Neutrophil (primary cell): ENCODE measurements around the gene PSMG4.

Experiments
- H3K27ac ChIP-seq: fragments of 200-600 bp; sonication (generic); 2 replicates; pipeline ENCODE4 v1.5.1; 2016; ENCODE audit warnings: mild to moderate bottlenecking, moderate library complexity
- H3K27me3 ChIP-seq: fragments of 200-600 bp; sonication (generic); 2 replicates; pipeline ENCODE4 v1.6.0; 2016; ENCODE audit warnings: mild to moderate bottlenecking
- H3K36me3 ChIP-seq: fragments of 200-600 bp; sonication (generic); 2 replicates; pipeline ENCODE4 v1.5.1; 2017
- H3K4me1 ChIP-seq, 2 experiments: fragments of 200-600 bp in 1 of 2; sonication (generic) in 1 of 2; 1 replicate in 1 of 2; 2 replicates in 1 of 2; pipeline versions ENCODE4 v1.5.1 to v1.6.1; 2013 to 2016; ENCODE audit warnings: low read depth in 1 of 2, low read length in 1 of 2, mild to moderate bottlenecking in 1 of 2, moderate library complexity in 1 of 2; ENCODE audit not compliant: control insufficient read depth in 1 of 2, insufficient read depth in 1 of 2
- H3K4me3 ChIP-seq, 2 experiments: fragments of 200-600 bp in 1 of 2; sonication (generic) in 1 of 2; 1 replicate in 1 of 2; 2 replicates in 1 of 2; pipeline ENCODE4 v1.5.1; 2013 to 2016; ENCODE audit warnings: low read depth in 1 of 2, low read length in 1 of 2, mild to moderate bottlenecking in 1 of 2, moderate library complexity in 1 of 2
- H3K9me3 ChIP-seq: fragments of 200-600 bp; sonication (generic); 2 replicates; pipeline ENCODE4 v1.5.1; 2016
- CTCF ChIP-seq: fragments of 200-600 bp; sonication (generic); IDR thresholded peaks from 2 replicates; pipeline ENCODE4 v1.5.1; 2016; ENCODE audit warnings: antibody characterized with exemption

The PSMG4 gene

GRCh38 chr6:3263096-3263495 lies 4.3 kb downstream of the PSMG4 start:
- Histone ChIP-seq H3K4me1 (peaks cover 13 to 14% of the 10 kb centered on the region in 2 experiments), H3K9me3 (no peaks in the 10 kb centered on the region), H3K27me3 (peaks cover 4% of the 10 kb centered on the region), H3K4me3 (no peak overlapping the region), H3K36me3 (peaks cover 15% of the 10 kb centered on the region), H3K27ac (no peak overlapping the region)
- no peak for TF ChIP-seq CTCF

- Histone ChIP-seq H3K27me3 (no peaks in the 10 kb centered on the region), H3K4me1 (peaks cover 6 to 7% of the 10 kb centered on the region in 2 experiments), H3K27ac (no peak overlapping the region)
Measured at GRCh38 chr6:3264356-3264755, 5.6 kb downstream of the PSMG4 start.

GRCh38 chr6:3265671-3266070 lies 6.9 kb downstream of the PSMG4 start:
- no peaks in the 10 kb centered on the region for H3K27me3 ChIP-seq
- H3K4me3 ChIP-seq, result no peak overlapping the region
- peaks cover 15% of the 10 kb centered on the region for H3K36me3 ChIP-seq
- TF ChIP-seq CTCF, result no peak
- peaks cover 4 to 11% of the 10 kb centered on the region in 2 experiments for H3K4me1 ChIP-seq
- H3K27ac ChIP-seq, result no peak overlapping the region
- no peaks in the 10 kb centered on the region for H3K9me3 ChIP-seq

More at GRCh38 chr6:3264356-3264755, 5.6 kb downstream of the PSMG4 start:
- no peaks in the 10 kb centered on the region for H3K9me3 ChIP-seq
- H3K36me3 ChIP-seq, result peaks cover 15% of the 10 kb centered on the region
- H3K4me3 ChIP-seq, result no peak overlapping the region
- TF ChIP-seq CTCF, result no peak

- H3K4me3 ChIP-seq, result no peak overlapping the region
- TF ChIP-seq CTCF, result no peak
- H3K36me3 ChIP-seq, result peaks cover 15% of the 10 kb centered on the region
- H3K9me3 ChIP-seq, result no peaks in the 10 kb centered on the region
- no peak overlapping the region for H3K27ac ChIP-seq
- no peaks in the 10 kb centered on the region for H3K27me3 ChIP-seq
- peaks cover 4 to 11% of the 10 kb centered on the region in 2 experiments for H3K4me1 ChIP-seq
Measured at GRCh38 chr6:3266170-3266569, 7.4 kb downstream of the PSMG4 start.

GRCh38 chr6:3267162-3267561 lies 8.4 kb downstream of the PSMG4 start:
- Histone ChIP-seq H3K9me3 (no peaks in the 10 kb centered on the region), H3K27me3 (no peaks in the 10 kb centered on the region), H3K36me3 (peaks cover 15% of the 10 kb centered on the region), H3K4me1 (peaks cover 4 to 11% of the 10 kb centered on the region in 2 experiments), H3K4me3 (no peak overlapping the region), H3K27ac (no peak overlapping the region)
- no peak for TF ChIP-seq CTCF

GRCh38 chr6:3268680-3269079 lies 9.9 kb downstream of the PSMG4 start:
- Histone ChIP-seq H3K27me3 (no peaks in the 10 kb centered on the region), H3K9me3 (no peaks in the 10 kb centered on the region), H3K4me1 (peaks cover 4 to 11% of the 10 kb centered on the region in 2 experiments), H3K4me3 (no peak overlapping the region), H3K36me3 (peaks cover 11% of the 10 kb centered on the region), H3K27ac (no peak overlapping the region)
- TF ChIP-seq CTCF, result no peak
